ENCODE data around the gene TEAD3.
A peak's percentile ranks its signal among the peaks of the same experiment; 100 is the strongest.

TEAD3 gene

DNA sequence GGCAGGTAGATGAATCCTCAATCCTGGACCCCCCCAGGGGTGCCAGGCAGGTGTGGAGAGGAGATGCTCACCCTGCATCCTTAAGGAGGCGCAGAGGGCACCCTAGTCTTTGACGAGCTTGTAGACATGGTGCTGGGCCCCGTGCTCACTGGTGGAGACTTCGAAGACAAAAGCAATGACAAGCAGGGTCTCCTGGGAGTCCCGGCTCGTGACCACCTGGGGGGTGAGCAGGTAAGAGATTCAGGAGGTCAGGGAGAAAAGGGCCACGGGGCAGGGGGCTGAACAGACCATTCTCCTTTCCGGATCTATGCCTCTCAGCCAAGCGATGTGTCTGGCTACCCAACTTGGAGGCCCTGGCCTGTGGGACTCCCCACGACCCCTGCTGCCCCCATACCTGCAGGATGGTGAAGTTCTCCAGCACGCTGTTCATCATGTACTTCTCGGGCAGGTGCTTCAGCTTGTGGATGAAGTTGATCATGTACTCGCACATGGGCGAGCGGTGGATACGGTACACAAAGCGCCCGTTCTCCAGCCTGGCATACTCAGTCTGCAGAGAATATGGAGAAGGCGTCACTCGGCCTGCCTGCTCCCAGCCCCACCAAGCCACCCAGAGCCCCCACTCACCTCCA lies 21.8 kb downstream of the TEAD3 start:
- DNase-seq (ENCODE audit: low read depth): no peak

GRCh38 chr6:35474131-35474941 lies 22.5 kb downstream of the TEAD3 start:
- no peak for DNase-seq (ENCODE audit: low read depth)

GRCh38 chr6:35473850-35474130 lies 23.1 kb downstream of the TEAD3 start:
- no peak for DNase-seq (ENCODE audit: low read depth)

DNA sequence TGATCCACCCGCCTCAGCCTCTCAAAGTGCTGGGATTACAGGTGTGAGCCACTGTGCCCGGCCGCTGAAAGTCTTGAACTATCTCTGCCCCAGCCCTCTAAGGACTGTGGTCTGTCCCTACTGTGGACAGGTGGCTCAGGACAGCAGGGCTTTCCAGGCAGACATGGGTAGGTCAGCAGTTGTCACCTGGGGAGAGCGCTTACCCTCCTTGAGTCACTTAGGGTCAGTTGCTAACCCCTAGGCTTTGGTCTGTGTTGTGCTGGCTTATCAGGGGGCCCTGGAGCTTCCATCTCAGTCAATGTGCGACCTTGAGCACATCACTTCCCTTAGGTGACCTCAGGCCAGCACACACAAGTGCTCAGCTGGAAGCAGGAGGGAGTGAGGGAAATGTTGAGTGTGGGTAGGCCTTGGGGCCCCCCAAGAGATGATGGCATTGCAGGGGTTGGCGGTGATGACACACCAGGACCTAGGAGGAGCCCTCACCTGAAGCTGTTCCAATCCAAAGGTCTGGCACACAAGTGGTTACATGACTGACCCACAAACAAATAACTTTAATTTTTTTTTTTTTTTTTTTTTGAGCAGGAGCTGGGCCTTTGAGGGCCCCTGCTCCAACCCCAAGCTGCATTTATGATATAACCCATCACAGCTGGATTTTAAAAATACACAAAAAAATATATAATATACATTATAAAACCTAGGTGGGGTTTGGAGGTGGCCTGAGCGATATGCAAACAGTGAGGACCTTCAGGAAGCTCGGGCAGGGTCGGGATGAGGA lies 23.6 kb downstream of the TEAD3 start:
- DNase-seq (ENCODE audit: low read depth): no peak

DNA sequence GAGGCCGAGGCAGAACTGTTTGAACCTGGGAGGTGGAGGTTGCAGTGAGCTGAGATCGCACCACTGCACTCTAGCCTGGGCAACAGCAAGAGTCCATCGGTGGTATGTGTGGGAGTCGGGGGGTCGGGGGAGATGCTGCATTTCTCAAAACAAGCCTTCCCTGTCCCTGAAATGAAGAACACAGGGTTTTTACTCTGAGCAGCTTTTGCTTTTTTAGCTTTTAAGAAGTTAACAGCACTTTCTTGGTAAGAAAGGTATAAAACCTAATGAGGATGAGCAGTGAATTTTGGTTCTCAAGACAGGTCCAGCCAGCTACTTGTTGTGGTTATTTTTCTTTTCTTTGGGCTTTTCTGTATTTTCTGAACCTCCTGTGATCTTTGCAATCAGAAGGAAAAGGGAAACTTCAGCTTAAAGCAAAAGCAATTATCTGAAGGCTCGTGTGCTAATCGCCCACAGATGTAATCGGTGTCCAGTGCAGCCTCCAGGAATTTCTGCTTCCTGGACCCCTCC lies 25.0 kb downstream of the TEAD3 start:
- DNase-seq (ENCODE audit: low read depth): no peak

- no peak for DNase-seq (ENCODE audit: low read depth)
Observed at GRCh38 chr6:35470663-35471120, 26.2 kb downstream of the TEAD3 start.

DNA sequence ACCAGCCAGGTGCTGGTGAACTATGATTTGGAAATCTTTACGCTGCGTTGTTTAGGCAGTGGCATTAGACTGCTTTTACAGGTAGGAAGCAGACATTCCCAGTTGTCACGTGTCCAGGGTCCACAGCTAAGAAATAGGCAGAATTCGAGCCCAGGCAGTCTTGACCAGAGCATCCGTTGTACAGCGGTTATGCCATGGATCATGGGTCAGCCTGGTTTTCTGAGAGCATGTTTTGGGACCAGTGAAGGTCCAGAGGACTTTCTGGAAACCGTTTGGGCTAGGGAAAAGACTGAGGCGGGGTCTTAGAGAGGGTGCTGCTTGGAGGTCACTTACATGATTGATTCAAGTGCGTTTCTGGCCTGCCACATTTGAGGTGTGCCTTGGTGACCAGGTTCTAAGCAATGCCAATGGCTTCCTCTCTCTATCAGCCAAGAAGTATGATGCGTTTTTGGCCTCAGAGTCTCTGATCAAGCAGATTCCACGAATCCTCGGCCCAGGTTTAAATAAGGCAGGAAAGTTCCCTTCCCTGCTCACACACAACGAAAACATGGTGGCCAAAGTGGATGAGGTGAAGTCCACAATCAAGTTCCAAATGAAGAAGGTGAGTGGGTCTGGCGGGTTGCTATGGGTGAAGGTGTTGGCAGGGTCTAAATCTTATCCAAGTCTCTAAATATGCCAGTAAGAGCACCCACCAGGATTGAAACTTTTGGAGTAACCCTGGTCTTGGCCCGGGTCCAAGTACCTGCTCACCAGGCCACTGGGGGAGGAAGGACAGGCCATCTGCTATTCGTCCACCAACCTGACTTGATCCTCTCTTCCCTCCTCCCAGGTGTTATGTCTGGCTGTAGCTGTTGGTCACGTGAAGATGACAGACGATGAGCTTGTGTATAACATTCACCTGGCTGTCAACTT lies 26.9 kb downstream of the TEAD3 start:
- DNase-seq (ENCODE audit: low read depth): no peak

DNA sequence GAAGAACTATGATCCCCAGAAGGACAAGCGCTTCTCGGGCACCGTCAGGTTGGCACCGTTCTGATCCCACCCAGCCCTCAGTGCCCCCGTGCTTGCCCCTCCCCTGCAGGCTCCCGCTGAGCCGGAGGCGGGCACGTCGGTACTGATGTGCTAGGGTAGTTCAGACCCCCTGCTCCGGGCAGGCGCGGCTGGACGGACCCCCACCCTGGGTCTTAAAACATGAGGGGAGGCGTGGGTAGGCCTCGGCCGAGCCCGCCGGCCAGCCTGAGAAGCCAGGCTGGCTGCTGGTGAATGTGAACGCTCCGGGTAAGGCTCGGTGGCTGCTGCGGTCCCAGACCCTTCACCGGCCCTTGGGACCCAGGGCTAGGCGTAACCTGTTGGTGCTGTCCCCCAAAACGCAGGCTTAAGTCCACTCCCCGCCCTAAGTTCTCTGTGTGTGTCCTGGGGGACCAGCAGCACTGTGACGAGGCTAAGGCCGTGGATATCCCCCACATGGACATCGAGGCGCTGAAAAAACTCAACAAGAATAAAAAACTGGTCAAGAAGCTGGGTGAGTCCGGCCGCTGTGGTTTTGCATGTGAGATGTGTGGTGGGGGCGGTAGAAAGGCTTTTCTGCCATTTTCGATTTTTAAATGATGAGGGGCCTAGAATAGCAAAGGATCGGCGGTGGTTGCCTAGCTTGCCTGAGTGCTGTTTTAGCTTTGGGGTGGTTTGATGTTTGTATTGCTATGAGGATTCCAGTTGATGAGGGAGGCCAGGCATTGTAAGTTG lies 27.7 kb downstream of the TEAD3 start:
- no peak for DNase-seq (ENCODE audit: low read depth)

DNA sequence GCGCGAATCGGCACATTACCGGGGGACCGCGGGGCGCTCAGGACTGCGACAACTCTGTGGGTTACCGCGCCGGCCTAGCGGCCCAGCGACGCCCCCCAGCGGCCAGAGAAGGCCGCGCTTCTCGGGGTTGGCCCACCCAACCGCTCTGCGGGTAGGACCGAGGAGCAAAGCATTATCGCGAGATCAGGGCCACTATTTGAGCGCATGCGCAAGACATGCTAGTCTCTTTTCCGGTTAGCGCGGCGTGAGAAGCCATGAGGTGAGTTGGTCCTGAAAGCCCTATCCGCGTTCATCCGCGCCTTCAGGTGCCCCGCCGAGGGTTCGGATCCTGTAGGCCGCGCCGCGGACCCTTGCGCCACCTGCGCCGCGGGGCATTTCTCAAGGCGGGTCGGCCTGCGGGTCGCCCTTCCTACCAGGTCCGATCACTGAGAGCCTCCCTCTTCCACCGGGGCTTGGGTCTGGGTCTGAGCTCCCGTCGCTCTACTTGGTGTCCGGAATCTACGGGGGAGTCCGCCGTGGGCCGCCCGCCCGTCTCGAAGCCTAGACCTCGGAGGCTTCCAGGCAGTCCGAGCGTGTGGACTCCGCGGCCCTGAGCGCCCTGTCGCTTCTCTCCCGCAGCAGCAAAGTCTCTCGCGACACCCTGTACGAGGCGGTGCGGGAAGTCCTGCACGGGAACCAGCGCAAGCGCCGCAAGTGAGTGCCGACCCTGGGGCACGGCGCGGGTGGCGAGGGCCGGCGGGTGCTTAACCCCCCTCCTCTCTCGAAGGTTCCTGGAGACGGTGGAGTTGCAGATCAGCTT lies 28.5 kb downstream of the TEAD3 start, which contains the start of gene RPL10A:
RPL10A (plus strand) TSS at position 221 of the 799 bp plus-strand sequence; CDS start at position 255, 34 bp downstream.
- peak; percentile 93 for DNase-seq (ENCODE audit: low read depth)

GRCh38 chr6:35465646-35466045 lies 31.2 kb downstream of the TEAD3 start:
- DNase-seq (ENCODE audit: low read depth): no peak

GRCh38 chr6:35463292-35463691 lies 33.6 kb downstream of the TEAD3 start:
- no peak for DNase-seq (ENCODE audit: low read depth)

GRCh38 chr6:35461270-35461669 lies 35.6 kb downstream of the TEAD3 start:
- DNase-seq (ENCODE audit: low read depth): no peak

DNA sequence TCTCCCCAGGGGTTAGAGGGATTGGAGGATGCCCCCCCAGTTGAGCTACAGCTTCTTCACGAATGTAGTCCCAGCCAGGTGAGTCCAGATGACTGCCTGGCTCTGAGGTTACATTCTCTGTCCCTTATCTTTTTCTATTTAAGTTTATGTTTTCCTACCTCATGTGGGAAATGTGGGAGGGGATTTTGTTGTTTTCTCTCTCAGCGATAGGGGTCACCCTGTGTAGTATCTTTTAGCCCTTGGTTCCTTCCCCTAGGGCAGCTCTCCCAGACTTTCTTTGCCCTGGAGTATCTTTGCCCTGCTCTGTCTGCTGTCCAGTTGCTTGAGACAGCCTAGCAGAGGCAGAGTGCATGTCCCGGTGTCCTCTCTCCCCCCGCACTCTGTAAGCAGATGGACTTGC lies 39.0 kb downstream of the TEAD3 start:
- DNase-seq (ENCODE audit: low read depth): no peak

GRCh38 chr6:35454391-35455110 lies 42.3 kb downstream of the TEAD3 start:
- no peak for DNase-seq (ENCODE audit: low read depth)

- no peak for DNase-seq (ENCODE audit: low read depth)
Observed at GRCh38 chr6:35453236-35453635, 43.6 kb downstream of the TEAD3 start.

- peak; percentile 81 for DNase-seq (ENCODE audit: low read depth)
Observed at GRCh38 chr6:35452183-35453090, 44.4 kb downstream of the TEAD3 start, which contains the start of gene FANCE. Gene FANCE, plus strand, starts transcription at chr6:35452338. Its CDS starts 208 bp downstream, at chr6:35452546.

- no peak for DNase-seq (ENCODE audit: low read depth)
Observed at GRCh38 chr6:35451354-35452182, 45.3 kb downstream of the TEAD3 start.
